Lower lobe of right lung (tissue), 2 donors: Measurements from ENCODE around the gene NEDD4L. TPM values are rescaled to one million over a fixed set of nuclear protein-coding genes. Genes with fewer than 3 reads are reported as not detected.

Source experiments
- ATAC-seq, 2 donors: fragments of 200-7000 bp; cut with Tn5 transposase; one replicate each; pipeline ENCODE4 v1.9.1; 2020 to 2022; ENCODE audit warnings: mild to moderate bottlenecking in 2 of 2, moderate library complexity in 2 of 2
- DNase-seq: peaks from one replicate; pipeline ENCODE4 v3.0.0-alpha.2; 2020
- H3K27ac ChIP-seq: fragments of 200-600 bp; one replicate; pipeline ENCODE4 v1.8.0; 2022
- H3K27me3 ChIP-seq: fragments of 200-600 bp; one replicate; pipeline ENCODE4 v1.8.0; 2022; ENCODE audit warnings: low read depth
- H3K36me3 ChIP-seq: fragments of 200-600 bp; one replicate; pipeline ENCODE4 v1.8.0; 2022; ENCODE audit warnings: mild to moderate bottlenecking
- H3K4me1 ChIP-seq: fragments of 200-600 bp; one replicate; pipeline ENCODE4 v1.8.0; 2022
- H3K4me3 ChIP-seq: fragments of 200-600 bp; one replicate; pipeline ENCODE4 v1.8.0; 2022; ENCODE audit warnings: mild to moderate bottlenecking
- H3K9me3 ChIP-seq: fragments of 200-600 bp; one replicate; pipeline ENCODE4 v1.8.0; 2022
- intact Hi-C: fragments of 100-400 bp; cut with DNase I; formaldehyde crosslinking; loops from one replicate; pipeline ENCODE4 v1.11.0; 2022
- total RNA-seq: library from RNA; stranded (reverse); fragmentation: NEBNext Ultra II Directional; extraction: Animal tissue kit (Norgen Biotek cat#: 25700); gene quantifications from one replicate; pipeline ENCODE4 v1.2.1, GENCODE V29; 2021
- TF ChIP-seq, protein P1 (sequence below): fragments of 200-600 bp; IDR thresholded peaks from one replicate; pipeline ENCODE4 v1.8.0; 2022; ENCODE audit warnings: antibody characterized with exemption, mild to moderate bottlenecking
- donor health status: DM: no; HTN: yes; CAD: no; lungs with severe emphysema.

The NEDD4L gene
- total RNA-seq, 1 donor from 2014 or later, result 203 TPM

DNA sequence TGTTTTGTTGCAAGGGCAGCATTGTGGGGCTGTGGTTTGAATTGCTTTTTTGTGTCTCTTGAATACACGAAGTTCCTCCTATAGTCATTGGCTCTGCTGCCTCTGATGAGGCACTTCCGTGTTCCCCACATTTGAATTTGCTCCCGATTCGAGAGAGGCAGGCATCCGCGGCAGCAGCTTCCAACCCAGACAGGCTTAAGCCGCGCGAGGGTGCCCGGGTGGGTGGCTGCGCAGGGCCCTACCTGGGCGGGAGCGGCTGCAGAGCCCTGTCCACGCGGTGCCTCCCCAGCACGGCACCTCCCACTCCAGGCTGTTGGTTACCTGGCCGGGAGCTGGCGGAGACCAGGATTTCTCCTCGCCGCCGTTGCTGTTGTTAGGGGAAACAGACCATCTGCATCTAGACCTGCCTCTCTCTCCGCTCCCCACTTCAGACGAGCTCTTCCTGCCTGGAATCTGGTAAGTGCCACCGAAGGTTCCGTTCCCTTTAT is 151.3 kb downstream of the NEDD4L start:
- no peaks in the 10 kb centered on the region for H3K36me3 ChIP-seq
- TF ChIP-seq, protein P1, sequence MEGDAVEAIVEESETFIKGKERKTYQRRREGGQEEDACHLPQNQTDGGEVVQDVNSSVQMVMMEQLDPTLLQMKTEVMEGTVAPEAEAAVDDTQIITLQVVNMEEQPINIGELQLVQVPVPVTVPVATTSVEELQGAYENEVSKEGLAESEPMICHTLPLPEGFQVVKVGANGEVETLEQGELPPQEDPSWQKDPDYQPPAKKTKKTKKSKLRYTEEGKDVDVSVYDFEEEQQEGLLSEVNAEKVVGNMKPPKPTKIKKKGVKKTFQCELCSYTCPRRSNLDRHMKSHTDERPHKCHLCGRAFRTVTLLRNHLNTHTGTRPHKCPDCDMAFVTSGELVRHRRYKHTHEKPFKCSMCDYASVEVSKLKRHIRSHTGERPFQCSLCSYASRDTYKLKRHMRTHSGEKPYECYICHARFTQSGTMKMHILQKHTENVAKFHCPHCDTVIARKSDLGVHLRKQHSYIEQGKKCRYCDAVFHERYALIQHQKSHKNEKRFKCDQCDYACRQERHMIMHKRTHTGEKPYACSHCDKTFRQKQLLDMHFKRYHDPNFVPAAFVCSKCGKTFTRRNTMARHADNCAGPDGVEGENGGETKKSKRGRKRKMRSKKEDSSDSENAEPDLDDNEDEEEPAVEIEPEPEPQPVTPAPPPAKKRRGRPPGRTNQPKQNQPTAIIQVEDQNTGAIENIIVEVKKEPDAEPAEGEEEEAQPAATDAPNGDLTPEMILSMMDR, result no peak
- H3K27me3 ChIP-seq, result no peaks in the 10 kb centered on the region
- H3K9me3 ChIP-seq, result no peaks in the 10 kb centered on the region
- peak overlapping the region; percentile 58 for H3K4me3 ChIP-seq
- peaks cover 12% of the 10 kb centered on the region for H3K4me1 ChIP-seq
- H3K27ac ChIP-seq, result peak overlapping the region; percentile 54
- DNase-seq (peak; percentile 64), ATAC-seq (peak; percentile 87)
- intact Hi-C loops, result no loop called here

GRCh38 chr18:58196164-58196563 is 152.1 kb downstream of the NEDD4L start:
- peak overlapping the region; percentile 54 for H3K27ac ChIP-seq
- peaks cover 14% of the 10 kb centered on the region for H3K4me1 ChIP-seq
- intact Hi-C loops, result no loop called here
- H3K36me3 ChIP-seq, result no peaks in the 10 kb centered on the region
- peak overlapping the region; percentile 58 for H3K4me3 ChIP-seq
- ATAC-seq (no peak), DNase-seq (no peak)
- H3K9me3 ChIP-seq, result no peaks in the 10 kb centered on the region
- TF ChIP-seq, protein P1, result no peak
- H3K27me3 ChIP-seq, result no peaks in the 10 kb centered on the region

DNA sequence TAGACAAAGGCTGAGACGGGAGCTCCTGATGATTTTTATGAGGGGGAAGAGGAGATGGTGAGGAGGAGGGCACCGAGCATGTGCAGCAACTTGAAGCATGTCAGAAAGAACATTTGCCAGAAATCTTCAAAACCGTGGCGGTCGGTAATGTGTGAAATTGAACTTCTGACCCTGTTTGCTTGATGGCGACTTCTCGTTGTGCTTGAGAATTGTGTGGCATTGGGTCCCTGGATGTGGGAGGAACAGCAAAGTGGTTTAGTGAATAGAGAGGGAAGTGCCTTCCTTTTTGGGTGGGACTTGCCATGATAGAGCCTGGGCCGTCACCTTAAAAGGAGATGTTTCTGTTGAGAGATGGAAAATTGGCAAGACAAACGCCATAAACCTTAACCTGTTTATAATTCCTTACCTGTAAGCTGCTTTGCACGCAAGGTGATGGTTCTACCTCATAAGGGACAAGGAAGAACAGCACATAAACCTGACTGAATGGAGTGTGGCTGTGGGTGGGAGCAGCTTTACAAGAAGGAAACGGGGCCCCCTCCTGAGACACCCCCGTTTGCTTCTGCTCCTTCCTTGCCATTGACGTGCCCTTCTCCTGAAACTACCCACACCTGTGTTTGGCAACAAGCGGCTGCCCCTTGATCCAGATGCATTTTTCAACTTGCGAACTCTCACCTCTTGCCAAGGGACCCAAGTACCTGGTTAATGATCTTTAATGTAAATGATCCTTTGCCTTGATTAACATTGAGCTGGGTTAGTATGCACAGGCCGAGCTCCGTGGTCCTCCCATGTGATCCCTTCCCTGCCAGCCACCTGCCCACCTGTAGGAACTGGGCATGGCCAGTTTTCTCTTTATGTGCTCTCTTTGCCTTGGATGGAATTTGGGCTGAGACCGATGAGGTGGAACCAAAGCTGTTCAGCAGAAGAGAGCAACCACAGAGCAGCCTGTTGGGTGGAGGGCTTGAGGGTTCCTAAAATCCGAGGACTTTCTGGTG is 153.2 kb downstream of the NEDD4L start:
- peaks cover 18% of the 10 kb centered on the region for H3K4me1 ChIP-seq
- H3K27me3 ChIP-seq, result no peaks in the 10 kb centered on the region
- H3K9me3 ChIP-seq, result no peaks in the 10 kb centered on the region
- ATAC-seq (no peak), DNase-seq (no peak)
- no peak overlapping the region for H3K27ac ChIP-seq
- intact Hi-C loops, result no loop called here
- no peak overlapping the region for H3K4me3 ChIP-seq
- H3K36me3 ChIP-seq, result no peaks in the 10 kb centered on the region
- TF ChIP-seq, protein P1, result no peak

- peaks cover 13% of the 10 kb centered on the region for H3K4me1 ChIP-seq
These were observed 157.2 kb downstream of the NEDD4L start for GRCh38 chr18:58201268-58201667.

More at GRCh38 chr18:58201268-58201667, 157.2 kb downstream of the NEDD4L start:
- intact Hi-C loops, result no loop called here
- Histone ChIP-seq H3K27ac (no peak overlapping the region), H3K4me3 (no peak overlapping the region), H3K9me3 (no peaks in the 10 kb centered on the region), H3K27me3 (no peaks in the 10 kb centered on the region), H3K36me3 (no peaks in the 10 kb centered on the region)
- ATAC-seq (no peak), DNase-seq (no peak)
- TF ChIP-seq, protein P1, result no peak
